Neutrophil (primary cell): Measurements from ENCODE around the gene MAN1A2.
"Not testable (repeated sequence)": the region's sequence is repeated elsewhere in the genome, so short reads cannot be mapped to it uniquely, and the experiment has no call there.

Experiments used
- H3K27ac ChIP-seq: fragments of 200-600 bp; sonication (generic); 2 replicates; pipeline ENCODE4 v1.5.1; 2016; ENCODE audit warnings: mild to moderate bottlenecking, moderate library complexity
- H3K27me3 ChIP-seq: fragments of 200-600 bp; sonication (generic); 2 replicates; pipeline ENCODE4 v1.6.0; 2016; ENCODE audit warnings: mild to moderate bottlenecking
- H3K36me3 ChIP-seq: fragments of 200-600 bp; sonication (generic); 2 replicates; pipeline ENCODE4 v1.5.1; 2017
- H3K4me1 ChIP-seq, 2 experiments: fragments of 200-600 bp in 1 of 2; sonication (generic) in 1 of 2; 1 replicate in 1 of 2; 2 replicates in 1 of 2; pipeline versions ENCODE4 v1.5.1 to v1.6.1; 2013 to 2016; ENCODE audit warnings: low read depth in 1 of 2, low read length in 1 of 2, mild to moderate bottlenecking in 1 of 2, moderate library complexity in 1 of 2; ENCODE audit not compliant: control insufficient read depth in 1 of 2, insufficient read depth in 1 of 2
- H3K4me3 ChIP-seq, 2 experiments: fragments of 200-600 bp in 1 of 2; sonication (generic) in 1 of 2; 1 replicate in 1 of 2; 2 replicates in 1 of 2; pipeline ENCODE4 v1.5.1; 2013 to 2016; ENCODE audit warnings: low read depth in 1 of 2, low read length in 1 of 2, mild to moderate bottlenecking in 1 of 2, moderate library complexity in 1 of 2
- H3K9me3 ChIP-seq: fragments of 200-600 bp; sonication (generic); 2 replicates; pipeline ENCODE4 v1.5.1; 2016
- CTCF ChIP-seq: fragments of 200-600 bp; sonication (generic); IDR thresholded peaks from 2 replicates; pipeline ENCODE4 v1.5.1; 2016; ENCODE audit warnings: antibody characterized with exemption

Gene MAN1A2

GRCh38 chr1:117556341-117556740, 189.1 kb downstream of the MAN1A2 start:
- H3K36me3 ChIP-seq, result no peaks in the 10 kb centered on the region
- no peak overlapping the region for H3K4me3 ChIP-seq
- H3K9me3 ChIP-seq, result no peaks in the 10 kb centered on the region
- H3K27me3 ChIP-seq, result no peaks in the 10 kb centered on the region
- H3K27ac ChIP-seq, result no peak overlapping the region
- no peaks in the 10 kb centered on the region for H3K4me1 ChIP-seq
- TF ChIP-seq CTCF, result no peak

- no peak for TF ChIP-seq CTCF
- Histone ChIP-seq H3K36me3 (no peaks in the 10 kb centered on the region), H3K27ac (no peak overlapping the region), H3K9me3 (no peaks in the 10 kb centered on the region), H3K4me3 (no peak overlapping the region), H3K27me3 (no peaks in the 10 kb centered on the region), H3K4me1 (no peaks in the 10 kb centered on the region)
Measured at GRCh38 chr1:117556976-117557375, 189.7 kb downstream of the MAN1A2 start.

- not testable (repeated sequence) for H3K4me3 ChIP-seq, H3K9me3 ChIP-seq, H3K36me3 ChIP-seq, H3K27me3 ChIP-seq, H3K4me1 ChIP-seq, H3K27ac ChIP-seq
Measured at GRCh38 chr1:117558451-117558850, 191.2 kb downstream of the MAN1A2 start.

- no peaks in the 10 kb centered on the region for H3K4me1 ChIP-seq
- H3K9me3 ChIP-seq, result no peaks in the 10 kb centered on the region
- H3K4me3 ChIP-seq, result no peak overlapping the region
- H3K27me3 ChIP-seq, result no peaks in the 10 kb centered on the region
- no peaks in the 10 kb centered on the region for H3K36me3 ChIP-seq
- no peak overlapping the region for H3K27ac ChIP-seq
- TF ChIP-seq CTCF, result no peak
Measured at GRCh38 chr1:117559139-117559538, 191.9 kb downstream of the MAN1A2 start.

GRCh38 chr1:117559985-117560384, 192.7 kb downstream of the MAN1A2 start:
- no peaks in the 10 kb centered on the region for H3K27me3 ChIP-seq
- no peaks in the 10 kb centered on the region for H3K36me3 ChIP-seq
- H3K9me3 ChIP-seq, result no peaks in the 10 kb centered on the region
- peaks cover 0 to 5% of the 10 kb centered on the region in 2 experiments for H3K4me1 ChIP-seq
- no peak overlapping the region for H3K4me3 ChIP-seq
- no peak for TF ChIP-seq CTCF
- H3K27ac ChIP-seq, result no peak overlapping the region

- Histone ChIP-seq H3K27me3 (no peaks in the 10 kb centered on the region), H3K9me3 (no peaks in the 10 kb centered on the region), H3K27ac (no peak overlapping the region), H3K4me1 (peaks cover 0 to 5% of the 10 kb centered on the region in 2 experiments), H3K36me3 (no peaks in the 10 kb centered on the region), H3K4me3 (no peak overlapping the region)
- no peak for TF ChIP-seq CTCF
Measured at GRCh38 chr1:117561071-117561470, 193.8 kb downstream of the MAN1A2 start.
